Activated T-helper 17 cell treated with anti-CD3 and anti-CD28 coated beads, Interleukin-2, amount 50 U/mL, for 72 hours (primary cell): ENCODE data around the gene DIP2C. TPM values are rescaled to one million over a fixed set of nuclear protein-coding genes. Genes with fewer than 3 reads are reported as not detected.

Source experiments
- ATAC-seq: fragments of 150-1000 bp; cut with Tn5 transposase; replicated peaks from 2 replicates; pipeline ENCODE4 v1.10.0; 2021; ENCODE audit warnings: mild to moderate bottlenecking, moderate library complexity
- H3K27ac Mint-ChIP-seq: one replicate; pipeline ENCODE4 v1.8.0; 2022; ENCODE audit warnings: mixed read lengths
- H3K27me3 Mint-ChIP-seq: one replicate; pipeline ENCODE4 v1.8.0; 2022; ENCODE audit warnings: mixed read lengths
- H3K36me3 Mint-ChIP-seq: one replicate; pipeline ENCODE4 v1.8.0; 2022; ENCODE audit warnings: low read depth, mild to moderate bottlenecking, mixed read lengths
- H3K4me1 Mint-ChIP-seq: one replicate; pipeline ENCODE4 v1.8.0; 2022; ENCODE audit warnings: mixed read lengths
- H3K4me3 Mint-ChIP-seq: one replicate; pipeline ENCODE4 v1.8.0; 2022; ENCODE audit warnings: mild to moderate bottlenecking, mixed read lengths
- H3K9me3 Mint-ChIP-seq: one replicate; pipeline ENCODE4 v1.8.0; 2022; ENCODE audit warnings: mixed read lengths
- total RNA-seq, 2 donors: library from RNA; stranded (reverse); gene quantifications; one replicate each; pipeline ENCODE4 v1.2.3, GENCODE V29; 2022

DIP2C gene
- total RNA-seq, 2 donors from 2014 or later = 1.1 to 1.9 TPM

DNA sequence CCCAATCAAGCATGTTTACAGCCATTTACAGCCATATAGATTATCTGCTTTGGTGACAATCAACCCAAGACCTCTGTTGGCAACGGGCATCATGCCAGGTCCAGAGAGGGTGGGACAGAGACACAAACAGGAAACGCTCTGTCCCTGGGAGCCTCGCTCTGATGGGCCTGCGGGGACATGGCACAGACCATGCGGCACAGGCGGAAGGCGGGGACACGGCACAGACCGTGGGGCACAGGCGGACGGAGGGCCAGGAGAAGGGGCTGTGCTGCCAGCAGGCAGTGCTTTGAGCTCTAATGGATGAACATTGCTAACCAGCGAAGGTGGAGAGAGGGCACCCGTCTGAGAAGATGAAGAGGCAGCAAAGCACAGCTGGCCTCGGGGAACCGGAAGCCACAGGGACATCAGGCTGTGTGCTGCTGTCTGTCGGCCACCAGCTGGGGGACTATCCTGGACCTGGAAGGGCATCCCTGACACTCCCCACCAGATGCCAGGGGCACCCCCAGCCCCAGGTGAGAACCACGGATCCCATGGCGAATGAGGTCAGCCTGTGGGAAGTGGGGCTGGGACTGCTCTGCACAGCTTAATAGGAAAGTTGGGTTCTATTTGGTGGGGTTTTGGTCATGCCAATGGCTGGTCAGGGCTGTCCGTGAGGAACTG is 61.0 kb downstream of the DIP2C start:
- ATAC-seq = no peak
- Mint-ChIP-seq H3K27me3 (peaks cover 7% of the 10 kb centered on the region), H3K36me3 (no peaks in the 10 kb centered on the region), H3K4me3 (no peak overlapping the region), H3K9me3 (no peaks in the 10 kb centered on the region), H3K4me1 (no peaks in the 10 kb centered on the region), H3K27ac (no peak overlapping the region)

DNA sequence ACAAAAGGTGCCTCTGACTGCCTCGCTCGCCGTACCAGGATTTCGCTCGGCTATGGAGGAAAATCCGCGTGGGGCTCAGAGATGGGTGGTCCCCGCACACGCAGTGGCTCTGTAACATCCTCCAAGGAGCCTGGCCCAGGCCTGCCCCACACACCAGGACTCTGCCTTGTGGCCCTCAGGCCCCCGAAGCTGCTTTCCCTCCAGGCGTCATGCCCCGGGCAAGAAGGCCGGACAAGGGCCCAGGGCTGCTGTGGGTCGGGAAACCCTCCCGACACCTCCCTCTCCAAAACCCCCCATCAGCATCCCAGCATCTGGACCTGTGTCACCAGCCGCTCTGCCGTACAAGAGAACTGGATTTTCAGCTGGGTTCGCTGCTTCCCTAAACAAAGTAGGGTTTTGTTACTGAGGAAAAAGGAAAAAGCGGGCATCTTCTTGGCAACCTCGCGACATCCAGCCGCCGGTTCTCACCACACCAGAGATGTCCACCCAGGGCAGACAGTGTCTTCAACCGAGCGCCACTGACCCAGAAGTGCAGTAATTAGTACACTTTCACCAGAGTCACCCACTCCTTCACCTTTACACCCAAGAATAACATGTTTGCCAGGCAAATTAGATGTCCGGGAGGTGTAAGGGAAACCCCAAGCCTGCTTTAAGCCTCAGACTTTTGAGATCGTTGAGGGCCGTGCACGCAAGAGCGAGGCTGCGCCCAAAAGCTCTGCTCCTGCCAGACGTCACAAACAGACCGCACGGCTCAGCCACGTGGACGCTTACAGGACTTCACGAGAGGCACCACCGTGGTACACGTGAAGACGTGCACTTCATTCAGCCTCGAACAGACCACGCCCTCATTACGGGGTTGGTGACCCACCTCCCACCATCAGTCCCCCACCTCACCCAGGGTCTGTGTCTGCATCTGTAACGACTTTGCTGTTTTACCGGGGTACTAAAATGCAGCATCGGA is 62.2 kb downstream of the DIP2C start:
- no peaks in the 10 kb centered on the region for H3K9me3 Mint-ChIP-seq
- no peaks in the 10 kb centered on the region for H3K4me1 Mint-ChIP-seq
- H3K27ac Mint-ChIP-seq = no peak overlapping the region
- no peaks in the 10 kb centered on the region for H3K36me3 Mint-ChIP-seq
- no peak for ATAC-seq
- peaks cover 14% of the 10 kb centered on the region for H3K27me3 Mint-ChIP-seq
- no peak overlapping the region for H3K4me3 Mint-ChIP-seq

GRCh38 chr10:625751-626711 is 63.4 kb downstream of the DIP2C start:
- Mint-ChIP-seq H3K27ac (no peak overlapping the region), H3K9me3 (no peaks in the 10 kb centered on the region), H3K36me3 (no peaks in the 10 kb centered on the region), H3K4me3 (no peak overlapping the region), H3K4me1 (no peaks in the 10 kb centered on the region), H3K27me3 (peaks cover 19% of the 10 kb centered on the region)
- no peak for ATAC-seq

DNA sequence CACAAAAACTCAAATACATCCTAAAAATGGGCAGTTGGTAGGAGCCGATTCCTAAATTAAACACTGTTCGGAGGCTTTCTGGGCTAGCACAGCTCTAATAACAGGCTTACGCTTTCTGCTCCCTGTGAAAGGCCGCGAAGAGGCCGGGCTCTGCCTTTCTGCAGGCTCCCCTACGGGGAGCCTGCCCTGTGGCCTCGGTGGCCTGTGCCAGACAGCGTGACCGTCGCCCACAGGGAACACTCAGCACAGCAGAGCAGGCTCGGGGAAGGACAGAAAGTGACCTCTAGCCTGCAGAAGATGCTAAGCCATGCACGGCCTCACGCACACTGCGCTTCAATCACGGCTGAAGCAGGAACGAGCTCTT is 64.2 kb downstream of the DIP2C start:
- H3K4me3 Mint-ChIP-seq = no peak overlapping the region
- H3K27me3 Mint-ChIP-seq = peaks cover 19% of the 10 kb centered on the region
- H3K9me3 Mint-ChIP-seq = no peaks in the 10 kb centered on the region
- no peaks in the 10 kb centered on the region for H3K4me1 Mint-ChIP-seq
- ATAC-seq = no peak
- no peak overlapping the region for H3K27ac Mint-ChIP-seq
- H3K36me3 Mint-ChIP-seq = no peaks in the 10 kb centered on the region

- Mint-ChIP-seq H3K4me1 (no peaks in the 10 kb centered on the region), H3K27ac (no peak overlapping the region), H3K36me3 (no peaks in the 10 kb centered on the region), H3K27me3 (peaks cover 19% of the 10 kb centered on the region), H3K4me3 (no peak overlapping the region), H3K9me3 (no peaks in the 10 kb centered on the region)
- ATAC-seq = no peak
Measured at GRCh38 chr10:624605-625332, 64.7 kb downstream of the DIP2C start.

DNA sequence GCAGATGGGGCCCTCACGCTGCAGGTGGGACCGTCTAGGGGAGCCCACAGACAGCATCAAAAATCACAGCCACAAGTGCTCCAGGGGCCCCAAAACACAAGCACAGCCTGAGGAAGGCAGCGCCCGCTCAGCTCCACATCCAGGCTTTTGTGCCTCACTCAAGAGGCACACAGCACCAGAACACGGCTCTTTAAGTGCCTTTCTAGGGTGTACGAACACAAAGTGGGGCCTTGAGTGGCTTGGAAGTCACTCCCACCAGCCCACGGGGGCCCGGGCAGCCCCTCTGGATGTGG is 65.2 kb downstream of the DIP2C start:
- Mint-ChIP-seq H3K36me3 (no peaks in the 10 kb centered on the region), H3K27me3 (peaks cover 19% of the 10 kb centered on the region), H3K27ac (no peak overlapping the region), H3K4me1 (no peaks in the 10 kb centered on the region), H3K4me3 (no peak overlapping the region), H3K9me3 (no peaks in the 10 kb centered on the region)
- ATAC-seq = no peak

DNA sequence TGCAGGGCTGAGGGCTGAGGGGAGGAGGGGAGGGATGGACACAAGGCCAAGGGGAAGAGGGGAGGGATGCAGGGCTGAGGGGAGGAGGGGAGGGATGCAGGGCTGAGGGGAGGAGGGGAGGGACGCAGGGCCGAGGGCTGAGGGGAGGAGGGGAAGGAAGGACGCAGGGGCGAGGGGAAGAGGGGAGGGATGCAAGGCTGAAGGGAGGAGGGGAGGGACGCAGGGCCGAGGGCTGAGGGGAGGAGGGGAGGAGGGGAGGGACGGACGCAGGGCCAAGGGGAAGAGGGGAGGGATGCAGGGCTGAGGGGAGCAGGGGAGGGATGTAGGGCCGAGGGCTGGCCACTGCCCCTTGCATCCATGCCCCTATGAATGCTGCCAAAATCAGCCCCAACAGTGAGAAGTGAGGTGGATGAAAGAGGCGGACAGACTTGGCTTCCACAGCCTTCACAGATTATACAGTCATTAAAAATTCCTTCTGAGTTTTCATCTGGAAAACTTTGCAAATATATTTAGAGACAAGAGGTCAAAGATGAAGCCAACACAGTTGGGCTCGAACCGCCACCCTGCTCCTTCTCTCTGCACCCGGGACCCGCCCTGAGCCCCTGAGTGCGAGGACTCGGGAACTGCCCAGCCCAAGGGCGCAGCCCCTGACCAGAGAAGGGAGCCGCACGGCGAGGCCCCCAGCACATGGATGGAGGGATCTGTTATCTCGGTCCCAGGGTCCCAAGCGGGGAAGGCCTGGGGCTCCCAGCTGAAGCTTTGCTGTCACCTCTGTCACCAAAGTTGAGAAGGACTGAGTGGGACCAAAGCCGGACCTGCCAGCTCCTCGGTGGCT is 65.8 kb downstream of the DIP2C start:
- no peak for ATAC-seq
- Mint-ChIP-seq H3K4me1 (no peaks in the 10 kb centered on the region), H3K27ac (no peak overlapping the region), H3K36me3 (no peaks in the 10 kb centered on the region), H3K9me3 (no peaks in the 10 kb centered on the region), H3K27me3 (peaks cover 15% of the 10 kb centered on the region), H3K4me3 (no peak overlapping the region)

DNA sequence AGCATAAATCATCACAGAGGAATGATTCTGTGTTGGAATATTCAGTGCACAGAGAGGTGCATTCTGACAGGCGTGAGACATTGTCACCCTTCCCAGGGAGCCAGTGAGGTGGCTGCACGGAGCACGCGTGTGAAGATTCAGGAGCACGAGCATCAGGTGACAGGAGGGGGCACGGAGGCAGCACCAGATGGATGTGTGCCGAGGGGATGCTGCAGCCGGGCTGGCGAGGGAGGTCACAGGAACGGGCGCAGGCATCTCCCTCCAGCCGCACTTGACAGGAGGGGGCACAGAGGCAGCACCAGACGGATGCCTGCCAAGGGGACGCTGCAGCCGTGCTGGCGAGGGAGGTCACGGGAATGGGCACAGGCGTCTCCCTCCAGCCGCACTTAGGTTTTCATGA is 66.5 kb downstream of the DIP2C start:
- Mint-ChIP-seq H3K4me3 (no peak overlapping the region), H3K27me3 (peaks cover 15% of the 10 kb centered on the region), H3K9me3 (no peaks in the 10 kb centered on the region), H3K36me3 (no peaks in the 10 kb centered on the region), H3K27ac (no peak overlapping the region), H3K4me1 (no peaks in the 10 kb centered on the region)
- ATAC-seq = no peak

DNA sequence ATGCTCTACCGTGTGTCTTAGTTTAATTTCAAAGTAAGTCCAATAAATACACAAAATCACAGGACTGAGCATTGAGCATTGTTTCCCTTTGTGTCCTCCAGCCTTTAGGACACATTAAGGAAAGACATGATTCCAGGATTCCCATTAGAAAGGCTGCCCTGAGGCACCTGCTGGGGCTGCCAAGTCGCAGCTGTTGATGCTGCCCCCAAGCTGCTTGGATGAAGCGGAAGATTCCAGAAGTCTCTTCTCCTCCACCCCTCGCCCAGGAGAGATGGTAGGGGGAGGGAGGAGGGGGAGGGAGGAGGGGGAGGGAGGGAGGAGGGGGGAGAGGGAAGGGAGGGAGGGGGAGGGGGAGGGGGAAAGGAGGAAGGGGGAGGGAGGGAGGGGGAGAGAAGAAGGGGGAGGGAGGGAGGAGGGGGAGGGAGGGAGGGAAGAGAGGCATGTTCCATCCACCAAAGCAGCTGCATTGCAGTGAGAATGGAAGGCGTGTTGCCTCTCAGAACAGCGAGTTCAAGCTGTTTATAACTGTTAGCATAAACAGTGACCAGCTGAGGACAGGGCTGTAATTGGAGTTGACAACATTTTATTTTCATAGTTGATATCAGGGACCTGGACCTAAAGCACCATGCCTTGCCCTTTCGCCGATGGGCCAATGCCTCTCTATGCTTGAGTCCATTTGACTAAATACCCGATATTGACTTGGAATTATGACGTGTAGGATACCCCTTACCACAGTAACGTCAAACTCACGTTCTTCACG is 67.3 kb downstream of the DIP2C start:
- ATAC-seq = no peak
- H3K27me3 Mint-ChIP-seq = peaks cover 20% of the 10 kb centered on the region
- H3K4me3 Mint-ChIP-seq = no peak overlapping the region
- H3K4me1 Mint-ChIP-seq = no peaks in the 10 kb centered on the region
- no peaks in the 10 kb centered on the region for H3K36me3 Mint-ChIP-seq
- H3K9me3 Mint-ChIP-seq = no peaks in the 10 kb centered on the region
- H3K27ac Mint-ChIP-seq = no peak overlapping the region

DNA sequence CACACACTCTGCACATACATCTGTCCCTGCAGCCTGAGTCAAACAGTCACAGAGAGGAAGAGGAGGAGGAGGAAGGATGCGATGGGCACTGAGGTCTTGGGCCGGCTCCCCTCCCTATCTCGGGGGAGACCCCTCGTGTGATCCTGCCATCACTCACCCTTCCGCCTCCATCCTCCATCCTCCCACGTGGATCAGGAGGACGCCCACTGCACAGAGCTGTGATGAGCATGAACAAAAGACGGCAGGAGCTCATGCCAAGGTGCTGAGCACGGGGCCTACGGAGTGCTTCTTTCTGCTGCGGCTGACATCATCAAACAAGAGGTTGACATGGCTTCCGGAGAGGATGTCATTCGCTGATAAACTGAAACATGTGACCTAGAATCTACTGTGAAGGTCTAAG is 68.0 kb downstream of the DIP2C start:
- no peaks in the 10 kb centered on the region for H3K36me3 Mint-ChIP-seq
- H3K4me3 Mint-ChIP-seq = no peak overlapping the region
- H3K27ac Mint-ChIP-seq = no peak overlapping the region
- H3K9me3 Mint-ChIP-seq = no peaks in the 10 kb centered on the region
- no peaks in the 10 kb centered on the region for H3K4me1 Mint-ChIP-seq
- H3K27me3 Mint-ChIP-seq = peaks cover 24% of the 10 kb centered on the region
- no peak for ATAC-seq

DNA sequence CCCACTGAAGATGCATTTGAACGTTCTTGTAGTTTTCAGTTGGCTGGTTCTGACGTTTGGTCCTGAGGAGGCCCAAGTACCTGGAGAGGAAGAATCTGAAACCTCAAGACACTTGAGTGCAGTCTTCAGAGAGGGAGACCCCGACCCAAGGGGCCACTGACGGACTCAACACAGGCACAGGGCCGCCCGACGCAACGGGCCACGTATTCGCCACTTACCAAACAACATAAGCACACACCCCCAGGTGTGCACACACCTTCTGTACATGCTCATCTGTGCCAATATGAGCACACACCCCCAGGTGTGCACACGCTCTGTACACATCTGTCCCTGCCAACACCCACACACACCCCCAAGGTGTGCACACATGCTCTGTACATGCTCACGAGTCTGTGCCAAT is 68.5 kb downstream of the DIP2C start:
- H3K27me3 Mint-ChIP-seq = peaks cover 24% of the 10 kb centered on the region
- no peaks in the 10 kb centered on the region for H3K9me3 Mint-ChIP-seq
- no peaks in the 10 kb centered on the region for H3K4me1 Mint-ChIP-seq
- H3K4me3 Mint-ChIP-seq = no peak overlapping the region
- ATAC-seq = no peak
- no peak overlapping the region for H3K27ac Mint-ChIP-seq
- H3K36me3 Mint-ChIP-seq = no peaks in the 10 kb centered on the region

- no peak overlapping the region for H3K4me3 Mint-ChIP-seq
- ATAC-seq = no peak
- no peaks in the 10 kb centered on the region for H3K36me3 Mint-ChIP-seq
- no peak overlapping the region for H3K27ac Mint-ChIP-seq
- no peaks in the 10 kb centered on the region for H3K4me1 Mint-ChIP-seq
- H3K27me3 Mint-ChIP-seq = peaks cover 21% of the 10 kb centered on the region
- no peaks in the 10 kb centered on the region for H3K9me3 Mint-ChIP-seq
Measured at GRCh38 chr10:620417-620816, 69.1 kb downstream of the DIP2C start.

DNA sequence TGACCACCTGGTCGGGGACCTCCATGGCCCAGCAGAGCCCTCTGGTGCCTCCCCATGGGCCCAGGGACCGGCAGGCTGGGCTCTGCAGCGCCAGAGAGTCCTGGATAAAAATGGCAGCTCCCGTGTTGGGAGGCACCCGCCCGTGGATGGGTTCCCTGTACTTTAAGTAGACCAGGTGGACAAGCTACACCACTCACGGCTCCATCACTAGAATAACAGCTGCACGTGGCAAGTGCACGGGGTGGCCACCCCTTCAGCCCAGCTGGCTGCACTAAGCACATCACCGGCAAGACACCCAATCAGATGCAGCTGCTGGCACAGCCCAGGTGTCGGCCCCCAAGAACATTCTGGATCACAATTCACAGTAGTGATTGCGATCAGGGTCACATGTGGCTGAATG is 69.8 kb downstream of the DIP2C start:
- H3K9me3 Mint-ChIP-seq = no peaks in the 10 kb centered on the region
- H3K4me3 Mint-ChIP-seq = no peak overlapping the region
- H3K4me1 Mint-ChIP-seq = no peaks in the 10 kb centered on the region
- no peaks in the 10 kb centered on the region for H3K36me3 Mint-ChIP-seq
- peaks cover 21% of the 10 kb centered on the region for H3K27me3 Mint-ChIP-seq
- H3K27ac Mint-ChIP-seq = no peak overlapping the region
- ATAC-seq = no peak
